ENCODE data around the gene SRRM1.

SRRM1 gene

GRCh38 chr1:24642481-24643362 is at the start of gene SRRM1:
TSS of gene SRRM1 (plus strand) at chr1:24643302. CDS start at chr1:24643327, 25 bp downstream.
- DNase-seq (ENCODE audit: low read depth in 2 of 2), result peak; percentile 93 to 94

GRCh38 chr1:24594328-24594598 is 48.8 kb upstream of the SRRM1 start:
- DNase-seq (ENCODE audit: low read depth in 2 of 2), result no peak

- DNase-seq (ENCODE audit: low read depth in 2 of 2), result no peak
Observed at GRCh38 chr1:24596401-24596880, 46.7 kb upstream of the SRRM1 start.

GRCh38 chr1:24599265-24599664 is 43.8 kb upstream of the SRRM1 start:
- no peak for DNase-seq (ENCODE audit: low read depth in 2 of 2)

GRCh38 chr1:24600551-24600950 is 42.6 kb upstream of the SRRM1 start:
- DNase-seq (ENCODE audit: low read depth in 2 of 2), result no peak

- DNase-seq (ENCODE audit: low read depth in 2 of 2), result no peak
Observed at GRCh38 chr1:24605534-24606295, 37.4 kb upstream of the SRRM1 start.

GRCh38 chr1:24606296-24606605 is 36.9 kb upstream of the SRRM1 start:
- DNase-seq (ENCODE audit: low read depth in 2 of 2), result no peak

- no peak for DNase-seq (ENCODE audit: low read depth in 2 of 2)
Observed at GRCh38 chr1:24606621-24607020, 36.5 kb upstream of the SRRM1 start.

GRCh38 chr1:24609949-24610517 is 33.1 kb upstream of the SRRM1 start:
- DNase-seq (ENCODE audit: low read depth in 2 of 2), result no peak

GRCh38 chr1:24619376-24619775 is 23.7 kb upstream of the SRRM1 start:
- no peak for DNase-seq (ENCODE audit: low read depth in 2 of 2)

GRCh38 chr1:24620678-24621077 is 22.4 kb upstream of the SRRM1 start:
- no peak for DNase-seq (ENCODE audit: low read depth in 2 of 2)

- DNase-seq (ENCODE audit: low read depth in 2 of 2), result no peak
Observed at GRCh38 chr1:24621121-24621520, 22.0 kb upstream of the SRRM1 start.

- DNase-seq (ENCODE audit: low read depth in 2 of 2), result no peak
Observed at GRCh38 chr1:24622218-24622617, 20.9 kb upstream of the SRRM1 start.

GRCh38 chr1:24632832-24633175 is 10.3 kb upstream of the SRRM1 start:
- DNase-seq (ENCODE audit: low read depth in 2 of 2), result no peak

GRCh38 chr1:24635195-24635843 is 7.8 kb upstream of the SRRM1 start:
- DNase-seq (ENCODE audit: low read depth in 2 of 2), result no peak

- no peak for DNase-seq (ENCODE audit: low read depth in 2 of 2)
Observed at GRCh38 chr1:24636661-24637357, 6.3 kb upstream of the SRRM1 start.

GRCh38 chr1:24639094-24639493 is 4.0 kb upstream of the SRRM1 start:
- no peak for DNase-seq (ENCODE audit: low read depth in 2 of 2)

GRCh38 chr1:24639881-24640280 is 3.2 kb upstream of the SRRM1 start:
- DNase-seq (ENCODE audit: low read depth in 2 of 2), result no peak

- DNase-seq (ENCODE audit: low read depth in 2 of 2), result no peak
Observed at GRCh38 chr1:24640288-24640687, 2.8 kb upstream of the SRRM1 start.

GRCh38 chr1:24641646-24642151 is 1.4 kb upstream of the SRRM1 start:
- no peak for DNase-seq (ENCODE audit: low read depth in 2 of 2)

- DNase-seq (ENCODE audit: low read depth in 2 of 2), result no peak
Observed at GRCh38 chr1:24643363-24644099, 429 bp downstream of the SRRM1 start.
